ENCODE data around the gene GOLGA6L1. TPM values are rescaled to one million over a fixed set of nuclear protein-coding genes. Genes with fewer than 3 reads are reported as not detected.
"Not testable (repeated sequence)": the region's sequence is repeated elsewhere in the genome, so short reads cannot be mapped to it uniquely, and the experiment has no call there.

The GOLGA6L1 gene
- total RNA-seq, 1 donor from 2014 or later = not detected

DNA sequence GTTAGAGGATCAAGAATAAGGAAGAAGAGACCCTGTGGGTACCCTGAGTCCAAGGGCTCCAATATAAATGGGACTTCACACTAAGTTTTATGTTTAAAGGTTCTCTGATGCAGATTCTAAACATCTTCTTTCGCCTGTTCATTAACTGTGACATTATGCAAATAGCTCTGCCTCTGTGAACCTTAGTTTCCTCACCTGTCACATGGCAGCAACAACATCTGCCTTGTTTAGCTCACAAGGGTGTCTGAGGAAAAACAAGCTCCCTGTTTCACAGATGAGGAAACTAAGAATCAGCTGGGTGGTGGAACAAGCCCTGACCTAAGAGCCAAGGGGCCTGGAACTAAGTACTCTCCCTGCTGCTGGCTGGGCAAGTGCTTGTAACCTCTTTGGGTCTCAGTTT, 40.8 kb downstream of the GOLGA6L1 start:
- no peak for DNase-seq (ENCODE audit: extremely low spot score, unreplicated experiment)

DNA sequence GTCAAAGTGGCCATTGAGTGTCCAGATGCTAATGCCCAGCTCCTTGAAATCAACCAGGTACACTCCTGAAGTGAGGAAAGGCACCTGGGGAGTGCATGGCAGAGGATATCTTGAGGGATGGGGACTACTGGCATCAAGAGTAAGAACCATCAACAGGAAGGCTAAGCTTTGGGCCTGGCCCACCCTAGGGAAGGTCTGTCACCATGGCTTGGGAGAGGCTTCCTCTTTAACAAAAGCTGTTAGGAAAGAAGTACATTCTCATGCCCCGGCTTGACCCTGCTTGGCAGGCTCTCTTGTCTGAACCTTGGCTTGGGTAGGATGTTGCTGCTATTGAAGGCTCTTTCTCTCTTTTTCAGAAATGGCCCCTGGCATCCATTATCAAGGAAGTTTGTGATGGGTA, 53.5 kb downstream of the GOLGA6L1 start:
- Mint-ChIP-seq H3K36me3 (ENCODE audit: unreplicated experiment) (no peaks in the 10 kb centered on the region), H3K9me3 (ENCODE audit: unreplicated experiment) (no peaks in the 10 kb centered on the region), H3K27me3 (ENCODE audit: unreplicated experiment) (peaks cover 21% of the 10 kb centered on the region), H3K4me1 (ENCODE audit: unreplicated experiment) (no peaks in the 10 kb centered on the region), H3K4me3 (ENCODE audit: unreplicated experiment) (no peak overlapping the region), H3K27ac (ENCODE audit: unreplicated experiment) (no peak overlapping the region)
- no peak for DNase-seq (ENCODE audit: extremely low spot score, unreplicated experiment)
- TF ChIP-seq, protein P1, sequence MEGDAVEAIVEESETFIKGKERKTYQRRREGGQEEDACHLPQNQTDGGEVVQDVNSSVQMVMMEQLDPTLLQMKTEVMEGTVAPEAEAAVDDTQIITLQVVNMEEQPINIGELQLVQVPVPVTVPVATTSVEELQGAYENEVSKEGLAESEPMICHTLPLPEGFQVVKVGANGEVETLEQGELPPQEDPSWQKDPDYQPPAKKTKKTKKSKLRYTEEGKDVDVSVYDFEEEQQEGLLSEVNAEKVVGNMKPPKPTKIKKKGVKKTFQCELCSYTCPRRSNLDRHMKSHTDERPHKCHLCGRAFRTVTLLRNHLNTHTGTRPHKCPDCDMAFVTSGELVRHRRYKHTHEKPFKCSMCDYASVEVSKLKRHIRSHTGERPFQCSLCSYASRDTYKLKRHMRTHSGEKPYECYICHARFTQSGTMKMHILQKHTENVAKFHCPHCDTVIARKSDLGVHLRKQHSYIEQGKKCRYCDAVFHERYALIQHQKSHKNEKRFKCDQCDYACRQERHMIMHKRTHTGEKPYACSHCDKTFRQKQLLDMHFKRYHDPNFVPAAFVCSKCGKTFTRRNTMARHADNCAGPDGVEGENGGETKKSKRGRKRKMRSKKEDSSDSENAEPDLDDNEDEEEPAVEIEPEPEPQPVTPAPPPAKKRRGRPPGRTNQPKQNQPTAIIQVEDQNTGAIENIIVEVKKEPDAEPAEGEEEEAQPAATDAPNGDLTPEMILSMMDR (IDR thresholded peaks at IDR 0.05) = no peak

More for the DNA sequence above, 40.8 kb downstream of the GOLGA6L1 start:
- Mint-ChIP-seq H3K27ac (ENCODE audit: unreplicated experiment) (no peak overlapping the region), H3K9me3 (ENCODE audit: unreplicated experiment) (no peaks in the 10 kb centered on the region), H3K27me3 (ENCODE audit: unreplicated experiment) (peaks cover 3% of the 10 kb centered on the region), H3K4me1 (ENCODE audit: unreplicated experiment) (no peaks in the 10 kb centered on the region), H3K36me3 (ENCODE audit: unreplicated experiment) (no peaks in the 10 kb centered on the region), H3K4me3 (ENCODE audit: unreplicated experiment) (no peak overlapping the region)
- TF ChIP-seq, protein P1 (IDR thresholded peaks at IDR 0.05) = no peak

DNA sequence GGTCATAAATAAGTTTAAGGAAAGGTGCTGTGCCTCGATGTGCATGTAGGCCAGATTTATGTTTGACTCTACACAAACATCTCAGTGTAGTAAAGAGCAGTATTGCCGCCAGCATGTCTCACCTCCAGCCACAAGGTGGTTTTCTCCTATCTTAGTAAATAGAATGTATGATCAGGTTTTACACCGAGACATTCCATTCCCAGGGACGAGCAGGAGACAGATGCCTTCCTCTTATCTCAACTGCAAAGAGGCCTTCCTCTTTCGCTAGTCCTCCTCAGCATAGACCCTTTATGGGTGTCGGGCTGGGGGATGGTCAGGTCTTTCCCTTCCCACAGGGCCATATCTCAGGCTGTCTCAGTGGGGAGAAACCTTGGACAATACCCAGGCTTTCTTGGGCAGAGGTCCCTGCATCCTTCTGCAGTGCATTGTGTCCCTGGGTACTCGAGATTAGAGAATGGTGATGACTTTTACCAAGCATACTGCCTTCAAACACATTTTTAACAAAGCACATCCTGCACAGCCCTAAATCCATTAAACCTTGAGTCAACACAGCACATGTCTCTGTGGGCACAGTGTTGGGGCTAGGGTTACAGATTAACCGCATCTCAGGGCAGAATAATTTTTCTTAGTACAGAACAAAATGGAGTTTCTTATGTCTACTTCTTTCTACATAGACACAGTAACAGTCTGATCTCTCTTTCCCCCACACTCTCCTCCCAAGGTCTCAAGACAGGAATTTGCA, 54.5 kb downstream of the GOLGA6L1 start:
- not testable (repeated sequence) for H3K9me3 Mint-ChIP-seq (ENCODE audit: unreplicated experiment); H3K4me1 Mint-ChIP-seq (ENCODE audit: unreplicated experiment); H3K4me3 Mint-ChIP-seq (ENCODE audit: unreplicated experiment); DNase-seq (ENCODE audit: extremely low spot score, unreplicated experiment); H3K27ac Mint-ChIP-seq (ENCODE audit: unreplicated experiment); H3K36me3 Mint-ChIP-seq (ENCODE audit: unreplicated experiment)
- peaks cover 21% of the 10 kb centered on the region for H3K27me3 Mint-ChIP-seq (ENCODE audit: unreplicated experiment)

DNA sequence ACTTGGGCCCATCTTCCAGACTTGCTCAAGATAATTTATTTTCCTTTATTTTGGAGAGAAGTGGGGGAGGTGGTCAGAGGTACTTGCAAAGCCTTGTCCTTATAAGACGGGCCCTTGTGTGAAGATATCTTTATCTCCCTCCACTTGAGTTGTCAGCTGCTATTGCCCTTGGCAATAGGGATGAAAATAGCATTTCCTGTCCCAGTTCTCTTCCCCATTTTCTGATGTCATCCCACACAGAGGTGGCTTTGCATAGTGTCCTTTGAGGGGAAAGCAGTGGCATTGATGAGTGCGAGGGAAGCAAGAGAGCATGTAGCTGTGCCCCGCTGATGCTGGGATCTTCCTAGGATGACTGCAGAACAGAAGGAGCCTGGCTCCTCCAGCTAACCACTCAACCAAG, 55.4 kb downstream of the GOLGA6L1 start:
- Mint-ChIP-seq H3K27me3 (ENCODE audit: unreplicated experiment) (peaks cover 14% of the 10 kb centered on the region), H3K4me1 (ENCODE audit: unreplicated experiment) (no peaks in the 10 kb centered on the region), H3K9me3 (ENCODE audit: unreplicated experiment) (no peaks in the 10 kb centered on the region), H3K4me3 (ENCODE audit: unreplicated experiment) (no peak overlapping the region), H3K36me3 (ENCODE audit: unreplicated experiment) (no peaks in the 10 kb centered on the region), H3K27ac (ENCODE audit: unreplicated experiment) (no peak overlapping the region)
- DNase-seq (ENCODE audit: extremely low spot score, unreplicated experiment) = no peak
- TF ChIP-seq, protein P1 (IDR thresholded peaks at IDR 0.05) = no peak

DNA sequence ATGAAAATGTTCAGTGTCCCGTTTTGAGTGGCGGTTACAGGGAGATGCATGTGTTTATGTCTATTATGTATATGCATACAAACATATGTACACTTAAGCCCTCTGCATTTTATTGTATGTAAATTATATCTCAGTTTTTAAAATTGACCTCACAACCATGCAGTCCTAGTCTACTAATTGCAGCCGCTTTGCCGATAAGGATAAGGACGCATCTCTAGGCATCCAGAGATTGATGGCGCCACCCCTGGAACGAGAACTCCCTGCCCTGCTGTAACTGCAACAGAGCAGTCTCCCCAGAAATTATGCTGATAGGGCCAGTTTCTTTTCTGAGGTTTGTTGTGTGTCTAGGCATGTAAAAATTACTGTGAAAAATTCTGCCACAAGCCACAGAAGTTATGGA, 56.9 kb downstream of the GOLGA6L1 start:
- DNase-seq (ENCODE audit: extremely low spot score, unreplicated experiment) = no peak
- peaks cover 2% of the 10 kb centered on the region for H3K27me3 Mint-ChIP-seq (ENCODE audit: unreplicated experiment)
- H3K27ac Mint-ChIP-seq (ENCODE audit: unreplicated experiment) = no peak overlapping the region
- no peaks in the 10 kb centered on the region for H3K36me3 Mint-ChIP-seq (ENCODE audit: unreplicated experiment)
- H3K9me3 Mint-ChIP-seq (ENCODE audit: unreplicated experiment) = no peaks in the 10 kb centered on the region
- H3K4me1 Mint-ChIP-seq (ENCODE audit: unreplicated experiment) = no peaks in the 10 kb centered on the region
- H3K4me3 Mint-ChIP-seq (ENCODE audit: unreplicated experiment) = no peak overlapping the region
- TF ChIP-seq, protein P1 (IDR thresholded peaks at IDR 0.05) = no peak

Other genes starting within 250 kb of the GOLGA6L1 start
- 118 TPM in 2 replicates for gene CYFIP1, start 156.5 kb downstream of the GOLGA6L1 start, total RNA-seq
- gene TUBGCP5, start 97.3 kb downstream of the GOLGA6L1 start, total RNA-seq = 19.1 and 21.4 TPM in 2 replicates
- not detected in 2 replicates for gene GOLGA6L26, start 197.4 kb upstream of the GOLGA6L1 start, total RNA-seq
- gene GOLGA8S, start 217.9 kb upstream of the GOLGA6L1 start, total RNA-seq = 0.30 and 0.44 TPM in 2 replicates

Data from osteocyte (in vitro differentiated cells).